Endothelial cell (in vitro differentiated cells): ENCODE measurements around the gene LDHD. TPM values are rescaled to one million over a fixed set of nuclear protein-coding genes. Genes with fewer than 3 reads are reported as not detected.

Experiments used
- DNase-seq: peaks from one replicate; pipeline ENCODE4 v3.0.0; 2021; ENCODE audit warnings: low spot score
- H3K27ac Mint-ChIP-seq: one replicate; pipeline ENCODE4 v1.8.0; 2021; ENCODE audit warnings: mixed read lengths, inconsistent platforms; ENCODE audit not compliant: unreplicated experiment
- H3K27me3 Mint-ChIP-seq: one replicate; pipeline ENCODE4 v1.8.0; 2021; ENCODE audit warnings: mild to moderate bottlenecking, moderate library complexity, mixed read lengths, inconsistent platforms; ENCODE audit not compliant: unreplicated experiment
- H3K36me3 Mint-ChIP-seq: one replicate; pipeline ENCODE4 v1.8.0; 2021; ENCODE audit warnings: mild to moderate bottlenecking, low read depth, mixed read lengths, inconsistent platforms; ENCODE audit not compliant: unreplicated experiment
- H3K4me1 Mint-ChIP-seq: one replicate; pipeline ENCODE4 v1.8.0; 2021; ENCODE audit warnings: mild to moderate bottlenecking, mixed read lengths, inconsistent platforms; ENCODE audit not compliant: unreplicated experiment
- H3K4me3 Mint-ChIP-seq: one replicate; pipeline ENCODE4 v1.8.0; 2021; ENCODE audit warnings: mild to moderate bottlenecking, mixed read lengths, inconsistent platforms; ENCODE audit not compliant: unreplicated experiment
- H3K9me3 Mint-ChIP-seq: one replicate; pipeline ENCODE4 v1.8.0; 2021; ENCODE audit warnings: mixed read lengths, inconsistent platforms; ENCODE audit not compliant: unreplicated experiment
- CTCF ChIP-seq: fragments of 200-600 bp; sonication (generic); IDR thresholded peaks from one replicate; pipeline ENCODE4 v1.5.0; 2021; ENCODE audit warnings: antibody characterized with exemption; ENCODE audit not compliant: unreplicated experiment
- total RNA-seq: library from RNA; stranded (reverse); fragmentation: NEBNext Ultra II Directional; extraction: Animal tissue kit (Norgen Biotek cat#: 25700); gene quantifications from one replicate; pipeline ENCODE4 v1.2.1, GENCODE V29; 2021; ENCODE audit not compliant: unreplicated experiment

Gene LDHD
- total RNA-seq, 1 donor from 2014 or later, result 0.36 TPM

- Mint-ChIP-seq H3K4me3 (no peak overlapping the region), H3K4me1 (peaks cover 49% of the 10 kb centered on the region), H3K36me3 (peaks cover 1% of the 10 kb centered on the region), H3K27me3 (peaks cover 5% of the 10 kb centered on the region), H3K27ac (no peak overlapping the region), H3K9me3 (no peaks in the 10 kb centered on the region)
- no peak for DNase-seq
- TF ChIP-seq CTCF, result no peak
These were observed 50.9 kb downstream of the LDHD start for GRCh38 chr16:75065521-75066149.

- Mint-ChIP-seq H3K27ac (no peak overlapping the region), H3K4me3 (no peak overlapping the region), H3K4me1 (peaks cover 46% of the 10 kb centered on the region), H3K27me3 (peaks cover 5% of the 10 kb centered on the region), H3K9me3 (no peaks in the 10 kb centered on the region), H3K36me3 (no peaks in the 10 kb centered on the region)
- TF ChIP-seq CTCF, result no peak
- DNase-seq, result no peak
These were observed 51.5 kb downstream of the LDHD start for GRCh38 chr16:75065149-75065505.

- TF ChIP-seq CTCF, result no peak
- DNase-seq, result no peak
- H3K27ac Mint-ChIP-seq, result no peak overlapping the region
These were observed 52.0 kb downstream of the LDHD start for GRCh38 chr16:75064403-75065148.

GRCh38 chr16:75063549-75064088 is 53.0 kb downstream of the LDHD start:
- peaks cover 5% of the 10 kb centered on the region for H3K27me3 Mint-ChIP-seq
- no peak overlapping the region for H3K27ac Mint-ChIP-seq

More at GRCh38 chr16:75064403-75065148, 52.0 kb downstream of the LDHD start:
- peaks cover 5% of the 10 kb centered on the region for H3K27me3 Mint-ChIP-seq
- H3K4me1 Mint-ChIP-seq, result peaks cover 44% of the 10 kb centered on the region
- H3K36me3 Mint-ChIP-seq, result no peaks in the 10 kb centered on the region
- H3K4me3 Mint-ChIP-seq, result no peak overlapping the region
- H3K9me3 Mint-ChIP-seq, result no peaks in the 10 kb centered on the region

More at GRCh38 chr16:75063549-75064088, 53.0 kb downstream of the LDHD start:
- H3K36me3 Mint-ChIP-seq, result no peaks in the 10 kb centered on the region
- no peak overlapping the region for H3K4me3 Mint-ChIP-seq
- TF ChIP-seq CTCF, result no peak
- H3K4me1 Mint-ChIP-seq, result peaks cover 43% of the 10 kb centered on the region
- no peaks in the 10 kb centered on the region for H3K9me3 Mint-ChIP-seq
- DNase-seq, result no peak
